HG03520 (cell line): ENCODE data around the gene ADAM12.
A peak's percentile ranks its signal among the peaks of the same experiment; 100 is the strongest.
"Not testable (repeated sequence)": the region's sequence is repeated elsewhere in the genome, so short reads cannot be mapped to it uniquely, and the experiment has no call there.

Experiments used
- ATAC-seq: cut with Tn5 transposase; IDR thresholded peaks from one replicate; pipeline ENCODE4 v1.9.1; 2021; ENCODE audit warnings: mild to moderate bottlenecking, moderate library complexity; ENCODE audit not compliant: unreplicated experiment

Gene ADAM12

GRCh38 chr10:125997586-125997985, 390.7 kb downstream of the ADAM12 start:
- no peak for ATAC-seq

- no peak for ATAC-seq
Measured at GRCh38 chr10:125995726-125996304, 392.5 kb downstream of the ADAM12 start.

- no peak for ATAC-seq
Measured at GRCh38 chr10:125994601-125995000, 393.7 kb downstream of the ADAM12 start.

GRCh38 chr10:125992254-125992653, 396.0 kb downstream of the ADAM12 start:
- ATAC-seq, result no peak

- ATAC-seq, result no peak
Measured at GRCh38 chr10:125991392-125991791, 396.9 kb downstream of the ADAM12 start.

- no peak for ATAC-seq
Measured at GRCh38 chr10:125990974-125991373, 397.3 kb downstream of the ADAM12 start.

GRCh38 chr10:125989791-125990190, 398.5 kb downstream of the ADAM12 start:
- ATAC-seq, result no peak

- no peak for ATAC-seq
Measured at GRCh38 chr10:125985557-125986240, 402.6 kb downstream of the ADAM12 start.

- ATAC-seq, result no peak
Measured at GRCh38 chr10:125984865-125985495, 403.3 kb downstream of the ADAM12 start.

- ATAC-seq, result no peak
Measured at GRCh38 chr10:125984346-125984745, 403.9 kb downstream of the ADAM12 start.

GRCh38 chr10:125983656-125984055, 404.6 kb downstream of the ADAM12 start:
- no peak for ATAC-seq

- ATAC-seq, result no peak
Measured at GRCh38 chr10:125983161-125983560, 405.1 kb downstream of the ADAM12 start.

- peak; percentile 75 for ATAC-seq
Measured at GRCh38 chr10:125982260-125982948, 405.9 kb downstream of the ADAM12 start.

GRCh38 chr10:125980521-125981035, 407.7 kb downstream of the ADAM12 start:
- no peak for ATAC-seq

GRCh38 chr10:125979976-125980375, 408.3 kb downstream of the ADAM12 start:
- no peak for ATAC-seq

GRCh38 chr10:125976960-125977605, 411.2 kb downstream of the ADAM12 start:
- ATAC-seq, result no peak

GRCh38 chr10:125970077-125970630, 418.1 kb downstream of the ADAM12 start:
- not testable (repeated sequence) for ATAC-seq

GRCh38 chr10:125967533-125967932, 420.7 kb downstream of the ADAM12 start:
- no peak for ATAC-seq

GRCh38 chr10:125964558-125964957, 423.7 kb downstream of the ADAM12 start:
- no peak for ATAC-seq
